ENCODE results near the gene ADAMTS17.

GRCh38 chr15:100215031-100215842 is 126.5 kb downstream of the ADAMTS17 start:
- TF ChIP-seq CTCF (IDR thresholded peaks at IDR 0.05; ENCODE audit: low read depth, low read length) (no peak), EZH2phosphoT487 (IDR thresholded peaks at IDR 0.05; ENCODE audit: low read depth) (no peak)

Data from OCI-LY3 (cell line).